Measurements from ENCODE around the gene ZNF609.
A peak's percentile ranks its signal among the peaks of the same experiment; 100 is the strongest.

ZNF609 gene

DNA sequence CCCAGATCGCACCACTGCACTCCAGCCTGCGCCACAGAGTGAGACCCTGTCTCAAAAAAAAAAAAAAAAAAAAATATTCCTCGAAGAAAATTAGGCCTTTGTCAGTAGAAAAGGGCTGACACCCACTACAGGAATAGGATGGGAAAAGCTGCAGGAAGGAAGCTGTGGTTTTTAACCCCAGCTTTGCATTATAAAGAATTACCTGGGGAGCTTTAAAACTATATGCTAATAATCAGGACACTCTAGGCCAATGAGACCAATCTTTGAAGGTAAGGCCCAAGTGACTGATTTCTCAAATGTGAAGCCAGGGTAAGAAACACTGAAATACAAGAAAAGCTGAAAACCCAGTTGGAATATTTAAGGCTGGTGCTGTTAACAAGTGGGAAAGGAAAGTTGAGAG is 240.7 kb downstream of the ZNF609 start:
- H3K27ac ChIP-seq (ENCODE audit: insufficient read depth in 1 of 2, low read depth in 1 of 2, low read length in 2 of 2, poor library complexity in 1 of 2, severe bottlenecking in 2 of 2): peak overlapping the region in 1 of 2 experiments; percentile 93
- peak overlapping the region in 6 of 7 experiments; percentile 76 to 88 (median 86) for H3K4me3 ChIP-seq (ENCODE audit: control insufficient read depth in 1 of 7, extremely low read depth in 1 of 7, insufficient read depth in 4 of 7, low read depth in 2 of 7, low read length in 6 of 7)

GRCh38 chr15:64701482-64702184 is 241.3 kb downstream of the ZNF609 start:
- 29% methylated on average over 5 of the region's 5 CpGs for WGBS (ENCODE audit: insufficient coverage)
- no peak for DNase-seq
- peak overlapping the region; percentile 74 to 93 for H3K27ac ChIP-seq (ENCODE audit: insufficient read depth in 1 of 2, low read depth in 1 of 2, low read length in 2 of 2, poor library complexity in 1 of 2, severe bottlenecking in 2 of 2)
- CTCF ChIA-PET: interaction anchor here (1.3 to 25.1 kb wide), 3 partner anchors 13 to 24 kb away, joined by 3 to 625 read pairs (median 50); no protein-coding TSS in a partner anchor
- H3K4me1 ChIP-seq (ENCODE audit: control extremely low read depth in 1 of 4, control insufficient read depth in 4 of 4, insufficient read depth in 4 of 4, low read length in 3 of 4): peaks cover 34 to 63% (median 54%) of the 10 kb centered on the region in 4 experiments
- peak overlapping the region in 6 of 7 experiments; percentile 76 to 88 (median 86) for H3K4me3 ChIP-seq (ENCODE audit: control insufficient read depth in 1 of 7, extremely low read depth in 1 of 7, insufficient read depth in 4 of 7, low read depth in 2 of 7, low read length in 6 of 7)
- H3K36me3 ChIP-seq (ENCODE audit: control insufficient read depth in 4 of 4, insufficient read depth in 4 of 4, low read length in 3 of 4): peaks cover 0 to 9% (median 6%) of the 10 kb centered on the region in 4 experiments
- no peaks in the 10 kb centered on the region for H3K9me3 ChIP-seq (ENCODE audit: control extremely low read depth in 1 of 5, control insufficient read depth in 4 of 5, insufficient read depth in 2 of 5, low read depth in 1 of 5, low read length in 4 of 5)
- POLR2A ChIA-PET: no interaction called here
- no peaks in the 10 kb centered on the region for H3K27me3 ChIP-seq (replicated peaks in 2 of 5; ENCODE audit: control insufficient read depth in 4 of 5, insufficient read depth in 5 of 5, low read length in 4 of 5)

More for the DNA sequence above, 240.7 kb downstream of the ZNF609 start:
- CTCF ChIA-PET: interaction anchor here (0.5 to 25.1 kb wide), 5 partner anchors 8 to 274 kb away, joined by 3 to 625 read pairs (median 4); no protein-coding TSS in a partner anchor
- POLR2A ChIA-PET: no interaction called here
- 67% methylated on average over 1 of the region's 3 CpGs for WGBS (ENCODE audit: insufficient coverage)
- Histone ChIP-seq H3K36me3 (ENCODE audit: control insufficient read depth in 4 of 4, insufficient read depth in 4 of 4, low read length in 3 of 4) (peaks cover 0 to 9% (median 6%) of the 10 kb centered on the region in 4 experiments), H3K9me3 (ENCODE audit: control extremely low read depth in 1 of 5, control insufficient read depth in 4 of 5, insufficient read depth in 2 of 5, low read depth in 1 of 5, low read length in 4 of 5) (no peaks in the 10 kb centered on the region), H3K4me1 (ENCODE audit: control extremely low read depth in 1 of 4, control insufficient read depth in 4 of 4, insufficient read depth in 4 of 4, low read length in 3 of 4) (peaks cover 38 to 69% (median 59%) of the 10 kb centered on the region in 4 experiments), H3K27me3 (replicated peaks in 2 of 5; ENCODE audit: control insufficient read depth in 4 of 5, insufficient read depth in 5 of 5, low read length in 4 of 5) (no peaks in the 10 kb centered on the region)
- DNase-seq: no peak

DNA sequence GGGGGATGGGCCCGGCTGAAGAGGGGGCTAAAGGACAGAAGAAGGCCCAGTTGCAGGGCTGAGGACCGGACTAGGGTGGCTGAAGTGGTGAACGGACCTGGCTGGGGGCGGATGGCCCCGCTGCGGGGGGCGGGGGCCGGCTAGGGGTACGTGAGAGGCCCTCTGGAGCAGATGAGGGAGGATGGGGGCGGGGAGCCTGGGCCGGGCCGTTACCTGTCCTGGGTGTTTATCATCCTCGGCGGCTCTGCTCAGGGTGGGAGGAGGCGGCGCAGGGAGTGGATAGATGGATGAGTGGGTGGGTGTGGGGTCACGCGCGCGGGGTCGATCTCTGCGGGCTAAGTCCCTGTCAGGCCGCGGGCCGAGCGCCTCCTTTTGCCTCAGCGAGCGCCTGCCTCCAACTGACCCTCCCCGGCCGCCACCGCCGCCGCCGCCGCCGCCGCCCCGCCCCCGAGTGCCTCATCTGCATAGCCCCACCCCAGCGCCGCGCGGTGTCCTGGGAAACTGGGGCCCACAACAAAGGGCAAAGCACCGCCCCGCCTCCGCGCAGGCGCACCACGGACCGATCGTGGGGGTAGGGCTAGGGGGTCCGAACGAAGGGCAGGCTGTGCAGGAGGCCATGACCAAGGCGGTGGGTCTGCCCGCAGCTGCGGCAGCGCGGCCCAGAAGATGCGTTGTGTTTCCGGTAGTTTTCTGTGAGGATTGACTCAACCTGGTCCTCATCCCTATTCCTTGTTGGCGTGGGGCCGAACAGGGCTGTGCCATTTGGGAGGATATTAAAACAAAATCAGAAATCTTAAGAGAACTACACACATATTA is 242.6 kb downstream of the ZNF609 start:
- peak; percentile 87 to 92 (median 92) for DNase-seq
- POLR2A ChIA-PET: no interaction called here
- CTCF ChIA-PET: interaction anchor here (1.2 to 5.9 kb wide), 2 partner anchors 8 to 14 kb away, joined by 3 to 50 read pairs; no protein-coding TSS in a partner anchor
- peak overlapping the region; percentile 70 to 88 (median 85) for H3K4me3 ChIP-seq (ENCODE audit: control insufficient read depth in 1 of 7, extremely low read depth in 1 of 7, insufficient read depth in 4 of 7, low read depth in 2 of 7, low read length in 6 of 7)
- H3K4me1 ChIP-seq (ENCODE audit: control extremely low read depth in 1 of 4, control insufficient read depth in 4 of 4, insufficient read depth in 4 of 4, low read length in 3 of 4): peaks cover 27 to 55% (median 45%) of the 10 kb centered on the region in 4 experiments
- peak overlapping the region; percentile 74 to 93 for H3K27ac ChIP-seq (ENCODE audit: insufficient read depth in 1 of 2, low read depth in 1 of 2, low read length in 2 of 2, poor library complexity in 1 of 2, severe bottlenecking in 2 of 2)
- WGBS (ENCODE audit: insufficient coverage): 0% methylated on average over 45 of the region's 62 CpGs
- H3K9me3 ChIP-seq (ENCODE audit: control extremely low read depth in 1 of 5, control insufficient read depth in 4 of 5, insufficient read depth in 2 of 5, low read depth in 1 of 5, low read length in 4 of 5): no peaks in the 10 kb centered on the region
- peaks cover 0 to 9% (median 6%) of the 10 kb centered on the region in 4 experiments for H3K36me3 ChIP-seq (ENCODE audit: control insufficient read depth in 4 of 4, insufficient read depth in 4 of 4, low read length in 3 of 4)
- no peaks in the 10 kb centered on the region for H3K27me3 ChIP-seq (replicated peaks in 2 of 5; ENCODE audit: control insufficient read depth in 4 of 5, insufficient read depth in 5 of 5, low read length in 4 of 5)

DNA sequence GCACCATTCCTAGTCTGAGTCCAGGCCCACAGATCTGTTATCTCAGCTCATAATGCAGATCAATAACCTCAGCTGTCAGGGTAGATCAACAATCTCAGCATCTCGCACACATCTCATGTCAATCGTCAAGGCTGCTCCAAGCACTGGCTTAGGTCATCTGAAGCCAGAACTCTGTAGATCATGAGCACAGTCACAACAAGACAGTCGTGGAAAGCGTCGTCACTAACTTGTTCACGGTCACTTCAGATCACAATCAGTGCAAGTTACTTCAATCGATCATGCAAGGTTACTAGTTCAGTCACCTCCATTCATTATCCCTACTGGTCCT is 243.2 kb downstream of the ZNF609 start:
- H3K27ac ChIP-seq (ENCODE audit: insufficient read depth in 1 of 2, low read depth in 1 of 2, low read length in 2 of 2, poor library complexity in 1 of 2, severe bottlenecking in 2 of 2): peak overlapping the region in 1 of 2 experiments; percentile 81
- ChIA-PET POLR2A (no interaction called here), CTCF (interaction anchor here (1.2 kb wide), 1 partner anchor 9 kb away, joined by 3 read pairs; no protein-coding TSS in a partner anchor)
- peaks cover 24 to 49% (median 42%) of the 10 kb centered on the region in 4 experiments for H3K4me1 ChIP-seq (ENCODE audit: control extremely low read depth in 1 of 4, control insufficient read depth in 4 of 4, insufficient read depth in 4 of 4, low read length in 3 of 4)
- no peaks in the 10 kb centered on the region for H3K9me3 ChIP-seq (ENCODE audit: control extremely low read depth in 1 of 5, control insufficient read depth in 4 of 5, insufficient read depth in 2 of 5, low read depth in 1 of 5, low read length in 4 of 5)
- DNase-seq: no peak
- WGBS (ENCODE audit: insufficient coverage): 94% methylated on average over 7 of the region's 7 CpGs
- H3K4me3 ChIP-seq (ENCODE audit: control insufficient read depth in 1 of 7, extremely low read depth in 1 of 7, insufficient read depth in 4 of 7, low read depth in 2 of 7, low read length in 6 of 7): peak overlapping the region; percentile 64 to 87 (median 70)
- H3K27me3 ChIP-seq (replicated peaks in 2 of 5; ENCODE audit: control insufficient read depth in 4 of 5, insufficient read depth in 5 of 5, low read length in 4 of 5): no peaks in the 10 kb centered on the region
- H3K36me3 ChIP-seq (ENCODE audit: control insufficient read depth in 4 of 4, insufficient read depth in 4 of 4, low read length in 3 of 4): peaks cover 0 to 9% (median 6%) of the 10 kb centered on the region in 4 experiments

DNA sequence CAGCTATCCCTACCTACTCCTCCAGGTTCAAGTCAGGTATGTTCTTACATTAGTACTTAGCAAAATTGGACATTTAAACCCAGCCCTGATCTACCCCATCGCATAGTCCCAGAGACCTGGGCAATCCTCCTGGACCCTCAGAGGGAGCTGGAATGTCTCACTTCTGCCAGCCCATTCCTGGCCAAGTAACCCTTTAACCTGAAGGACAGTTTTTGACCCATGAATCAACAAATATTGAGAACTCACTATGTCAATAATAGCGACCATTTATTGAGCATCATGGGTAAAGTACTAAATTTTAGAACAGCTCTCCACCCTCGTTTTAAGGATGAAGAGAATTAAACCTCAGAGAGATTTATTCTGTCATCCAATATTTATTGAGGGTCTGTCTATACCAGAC is 244.6 kb downstream of the ZNF609 start:
- peaks cover 17 to 35% (median 32%) of the 10 kb centered on the region in 4 experiments for H3K4me1 ChIP-seq (ENCODE audit: control extremely low read depth in 1 of 4, control insufficient read depth in 4 of 4, insufficient read depth in 4 of 4, low read length in 3 of 4)
- ChIA-PET CTCF (interaction anchor here (0.9 to 4.2 kb wide), 5 partner anchors 14 to 51 kb away, joined by 3 to 23 read pairs (median 6); no protein-coding TSS in a partner anchor), POLR2A (interaction anchor here (0.6 kb wide), 1 partner anchor 386 kb away, joined by 10 read pairs; no protein-coding TSS in a partner anchor)
- H3K27me3 ChIP-seq (replicated peaks in 2 of 5; ENCODE audit: control insufficient read depth in 4 of 5, insufficient read depth in 5 of 5, low read length in 4 of 5): no peaks in the 10 kb centered on the region
- H3K4me3 ChIP-seq (ENCODE audit: control insufficient read depth in 1 of 7, extremely low read depth in 1 of 7, insufficient read depth in 4 of 7, low read depth in 2 of 7, low read length in 6 of 7): no peak overlapping the region
- peaks cover 0 to 5% (median 4%) of the 10 kb centered on the region in 4 experiments for H3K36me3 ChIP-seq (ENCODE audit: control insufficient read depth in 4 of 4, insufficient read depth in 4 of 4, low read length in 3 of 4)
- H3K27ac ChIP-seq (ENCODE audit: insufficient read depth in 1 of 2, low read depth in 1 of 2, low read length in 2 of 2, poor library complexity in 1 of 2, severe bottlenecking in 2 of 2): no peak overlapping the region
- 100% methylated on average over 2 of the region's 3 CpGs for WGBS (ENCODE audit: insufficient coverage)
- no peak for DNase-seq
- no peaks in the 10 kb centered on the region for H3K9me3 ChIP-seq (ENCODE audit: control extremely low read depth in 1 of 5, control insufficient read depth in 4 of 5, insufficient read depth in 2 of 5, low read depth in 1 of 5, low read length in 4 of 5)

DNA sequence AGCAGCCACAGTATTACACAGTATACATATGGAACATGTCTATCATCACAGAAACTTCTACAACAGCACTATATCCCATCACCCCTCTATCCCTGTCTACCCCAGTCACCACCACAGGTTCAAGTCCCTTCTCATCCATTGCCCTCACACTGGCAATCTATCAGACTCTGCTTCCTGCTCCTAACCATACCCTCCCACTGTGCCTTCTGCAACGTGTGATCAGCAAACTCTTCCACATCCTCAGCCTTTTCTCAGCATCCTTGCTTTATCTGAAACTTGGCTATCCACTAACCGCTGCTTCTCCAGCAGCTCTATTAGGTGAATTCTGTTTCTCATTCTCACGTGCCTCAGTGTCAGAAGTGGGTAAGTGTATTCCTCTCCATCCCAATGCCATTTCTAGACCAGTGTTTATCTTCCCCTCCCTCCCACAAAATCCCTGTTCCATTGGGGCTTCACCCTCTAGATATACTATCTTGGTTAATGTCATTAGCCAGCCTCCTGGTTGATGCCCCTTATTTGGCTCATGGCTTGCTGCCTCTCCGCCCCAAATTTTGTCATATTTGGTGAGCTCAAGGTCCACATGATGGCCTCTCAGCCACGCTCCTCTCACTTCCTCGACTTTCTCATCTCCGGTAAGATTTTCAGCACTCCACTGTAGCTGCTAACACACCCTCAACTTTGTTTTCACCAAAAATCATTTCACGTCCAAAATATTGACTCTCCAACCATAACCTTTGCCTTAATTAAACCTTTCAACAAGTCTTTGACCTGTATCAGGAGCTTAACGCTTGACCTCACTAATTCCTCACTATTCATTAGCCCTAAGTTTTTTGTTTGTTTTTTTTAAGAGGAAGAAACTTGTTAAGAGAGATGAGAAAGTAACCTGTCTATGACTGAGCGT is 245.9 kb downstream of the ZNF609 start:
- no peak for DNase-seq
- Histone ChIP-seq H3K4me1 (ENCODE audit: control extremely low read depth in 1 of 4, control insufficient read depth in 4 of 4, insufficient read depth in 4 of 4, low read length in 3 of 4) (peaks cover 10 to 23% (median 20%) of the 10 kb centered on the region in 4 experiments), H3K27me3 (replicated peaks in 2 of 5; ENCODE audit: control insufficient read depth in 4 of 5, insufficient read depth in 5 of 5, low read length in 4 of 5) (no peaks in the 10 kb centered on the region), H3K27ac (ENCODE audit: insufficient read depth in 1 of 2, low read depth in 1 of 2, low read length in 2 of 2, poor library complexity in 1 of 2, severe bottlenecking in 2 of 2) (no peak overlapping the region), H3K36me3 (ENCODE audit: control insufficient read depth in 4 of 4, insufficient read depth in 4 of 4, low read length in 3 of 4) (no peaks in the 10 kb centered on the region), H3K4me3 (ENCODE audit: control insufficient read depth in 1 of 7, extremely low read depth in 1 of 7, insufficient read depth in 4 of 7, low read depth in 2 of 7, low read length in 6 of 7) (no peak overlapping the region), H3K9me3 (ENCODE audit: control extremely low read depth in 1 of 5, control insufficient read depth in 4 of 5, insufficient read depth in 2 of 5, low read depth in 1 of 5, low read length in 4 of 5) (no peaks in the 10 kb centered on the region)
- ChIA-PET CTCF (interaction anchor here (1.1 to 4.2 kb wide), 5 partner anchors 11 to 21 kb away, joined by 3 to 23 read pairs (median 16); no protein-coding TSS in a partner anchor), POLR2A (interaction anchor here (0.6 kb wide), 1 partner anchor 387 kb away, joined by 10 read pairs; no protein-coding TSS in a partner anchor)
- WGBS (ENCODE audit: insufficient coverage): 93% methylated on average over 8 of the region's 10 CpGs
